Endothelial cell of umbilical vein (primary cell): ENCODE measurements around the gene MEI1. TPM values are rescaled to one million over a fixed set of nuclear protein-coding genes. Genes with fewer than 3 reads are reported as not detected.

Experiments used
- BruUV-seq: library from RNA; stranded (reverse); fragments of 400-500 nt; replicated peaks from 2 replicates; lab custom pipeline; 2021; lab: Mats Ljungman, UMichigan
- CTCF ChIA-PET: fragments of 300-600, 350-600 bp; sonication (Branson Sonifier 250); formaldehyde crosslinking; loops from one replicate; lab custom pipeline; 2021; ENCODE audit warnings: antibody characterized with exemption, inconsistent platforms; lab: Charles Lee
- POLR2A ChIA-PET: fragments of 300-600, 350-600 bp; sonication (Branson Sonifier 250); formaldehyde crosslinking; loops from one replicate; lab custom pipeline; 2021; ENCODE audit warnings: antibody characterized with exemption, inconsistent platforms; lab: Charles Lee
- DNase-seq: peaks from one replicate; pipeline ENCODE4 v3.0.0-alpha.2; 2011; ENCODE audit warnings: low read depth, low spot score
- FAIRE-seq: peaks from 2 replicates; lab custom pipeline; 2011; peaks lifted over from hg19 to GRCh38; lab: Jason Lieb, UNC
- H2AFZ ChIP-seq: 2 replicates; pipeline ENCODE4 v1.6.0; 2012; ENCODE audit warnings: low read depth, low read length, control low read depth, inconsistent platforms
- H3K27ac ChIP-seq: 2 replicates; pipeline ENCODE4 v1.5.1; 2011; ENCODE audit warnings: low read depth, mild to moderate bottlenecking, control low read depth, low read length, moderate library complexity; ENCODE audit not compliant: insufficient read depth
- H3K27me3 ChIP-seq, 2 experiments: 2 replicates each; pipeline versions ENCODE4 v1.6.0 to v1.6.1; 2011; ENCODE audit warnings: low read length in 2 of 2, mixed read lengths in 1 of 2; ENCODE audit not compliant: control insufficient read depth in 2 of 2, insufficient read depth in 2 of 2
- H3K36me3 ChIP-seq, 2 experiments: 2 replicates in 1 of 2; 3 replicates in 1 of 2; pipeline ENCODE4 v1.5.1; 2011; ENCODE audit warnings: low read length in 2 of 2, mild to moderate bottlenecking in 1 of 2, moderate library complexity in 1 of 2; ENCODE audit not compliant: control insufficient read depth in 2 of 2, insufficient read depth in 2 of 2; ENCODE audit errors: extremely low read depth in 1 of 2
- H3K4me1 ChIP-seq: 3 replicates; pipeline ENCODE4 v1.5.1; 2011; ENCODE audit warnings: mild to moderate bottlenecking, low read length; ENCODE audit not compliant: control insufficient read depth, insufficient read depth; ENCODE audit errors: extremely low read depth
- H3K4me2 ChIP-seq: 2 replicates; pipeline ENCODE4 v1.6.1; 2011; ENCODE audit warnings: low read length, control low read depth, mixed read lengths; ENCODE audit not compliant: insufficient read depth
- H3K4me3 ChIP-seq, 3 experiments: fragments of 200-600 bp in 1 of 3; sonication (generic), shearing (Covaris generic) in 1 of 3; replicated peaks in 1 of 3; 2 replicates each; pipeline ENCODE4 v1.5.1; 2011 to 2016; ENCODE audit warnings: control low read depth in 3 of 3, low read length in 3 of 3, mild to moderate bottlenecking in 2 of 3, inconsistent platforms in 1 of 3, low read depth in 1 of 3, moderate library complexity in 1 of 3; ENCODE audit not compliant: insufficient read depth in 1 of 3
- H3K79me2 ChIP-seq: 2 replicates; pipeline ENCODE4 v1.6.0; 2012; ENCODE audit warnings: low read length, inconsistent platforms; ENCODE audit not compliant: control insufficient read depth, insufficient read depth
- H3K9ac ChIP-seq: replicated peaks from 2 replicates; pipeline ENCODE3; 2011; ENCODE audit warnings: low read length, control low read depth; ENCODE audit not compliant: insufficient read depth; ENCODE audit errors: extremely low read depth
- H3K9me1 ChIP-seq: replicated peaks from 3 replicates; pipeline ENCODE4 v1.6.0; 2011; ENCODE audit warnings: mild to moderate bottlenecking, low read length; ENCODE audit not compliant: control insufficient read depth, insufficient read depth; ENCODE audit errors: extremely low read depth
- H3K9me3 ChIP-seq: replicated peaks from 2 replicates; pipeline ENCODE4 v1.5.1; 2012; ENCODE audit warnings: low read length, inconsistent platforms; ENCODE audit not compliant: control insufficient read depth, insufficient read depth
- H4K20me1 ChIP-seq: replicated peaks from 2 replicates; pipeline ENCODE3; 2011; ENCODE audit warnings: mild to moderate bottlenecking, low read length; ENCODE audit not compliant: control insufficient read depth, insufficient read depth; ENCODE audit errors: extremely low read depth
- CTCF ChIP-seq, 2 donors: IDR thresholded peaks; 1 replicate in 1 of 2; 2 replicates in 1 of 2; pipeline ENCODE4 v1.5.1; 2011; ENCODE audit warnings: low read length in 2 of 2, mild to moderate bottlenecking in 2 of 2, moderate library complexity in 2 of 2, control low read depth in 1 of 2, inconsistent platforms in 1 of 2, low read depth in 1 of 2; ENCODE audit not compliant: insufficient read depth in 1 of 2; ENCODE audit errors: extremely low read depth in 1 of 2
- EZH2 ChIP-seq: IDR thresholded peaks from 2 replicates; pipeline ENCODE4 v1.6.1; 2012; ENCODE audit warnings: borderline replicate concordance, low read depth, mild to moderate bottlenecking, moderate library complexity, low read length, inconsistent platforms; ENCODE audit not compliant: severe bottlenecking
- FOS ChIP-seq: IDR thresholded peaks from 2 replicates; pipeline ENCODE4 v1.6.1; 2011; ENCODE audit warnings: mild to moderate bottlenecking, low read length, moderate library complexity, borderline replicate concordance; ENCODE audit not compliant: insufficient read depth
- GATA2 ChIP-seq: IDR thresholded peaks from 2 replicates; pipeline ENCODE4 v1.7.0; 2011; ENCODE audit warnings: low read depth, mild to moderate bottlenecking, moderate library complexity, mixed read lengths, low read length; ENCODE audit not compliant: insufficient read length, insufficient read depth
- JUN ChIP-seq: IDR thresholded peaks from 2 replicates; pipeline ENCODE4 v1.6.1; 2011; ENCODE audit warnings: borderline replicate concordance, low read depth; ENCODE audit not compliant: insufficient read length, insufficient read depth
- MAX ChIP-seq: IDR thresholded peaks from 2 replicates; pipeline ENCODE4 v1.6.1; 2011; ENCODE audit not compliant: insufficient read depth, insufficient read length
- MYC ChIP-seq: IDR thresholded peaks from one replicate; pipeline ENCODE4 v1.6.1; 2011; ENCODE audit warnings: mild to moderate bottlenecking, low read depth, low read length
- POLR2A ChIP-seq: IDR thresholded peaks from 2 replicates; pipeline ENCODE4 v1.6.1; 2012; ENCODE audit warnings: low read depth, mild to moderate bottlenecking, control low read depth, low read length
- POLR2AphosphoS5 ChIP-seq: IDR thresholded peaks from 2 replicates; pipeline ENCODE4 v1.6.1; 2012; ENCODE audit warnings: low read depth, mild to moderate bottlenecking, control low read depth, low read length, moderate library complexity; ENCODE audit not compliant: insufficient read depth
- dilution Hi-C: fragments of 300-500 bp; cut with MboI; formaldehyde crosslinking; loops from one replicate; pipeline ENCODE4 v1.15.0; 2019; ENCODE audit warnings: low sequenced_read_pairs; ENCODE audit not compliant: extremely low pct_ligation_motif_present
- intact Hi-C: fragments of 100-400 bp; cut with micrococcal nuclease; formaldehyde crosslinking; loops from one replicate; pipeline ENCODE4 v1.10.0; 2022
- polyA plus RNA-seq, 4 experiments: library from polyadenylated mRNA; depleted of rRNA in 3 of 4; stranded (reverse) in 3 of 4; unstranded in 1 of 4; fragments of >200 nt; gene quantifications; 2 replicates each; pipeline versions ENCODE4 v1.2.1 to v1.2.3, GENCODE V29; 2011 to 2012; ENCODE audit warnings: missing spikeins in 1 of 4
- total RNA-seq: library from RNA; stranded (reverse); gene quantifications from 2 replicates; pipeline ENCODE4 v1.2.3, GENCODE V29; 2021

MEI1 gene
- total and polyA plus RNA-seq, 2 donors (not counting 3 experiments of a cell fraction or from before 2014, with no cell fraction given) = 1.5 to 1.9 TPM

- dilution Hi-C loops (no loop called here), intact Hi-C loops (no loop called here)
- H3K4me2 ChIP-seq = no peak overlapping the region
- H2AFZ ChIP-seq = no peak overlapping the region
- H3K79me2 ChIP-seq = no peaks in the 10 kb centered on the region
- no peaks in the 10 kb centered on the region for H3K36me3 ChIP-seq
- peaks cover 8% of the 10 kb centered on the region for H3K4me1 ChIP-seq
- no peaks in the 10 kb centered on the region for H3K27me3 ChIP-seq
- POLR2A ChIA-PET = interaction anchor here (0.6 kb wide), 1 partner anchor 14 kb away, joined by 3 read pairs; no protein-coding TSS in a partner anchor
- H4K20me1 ChIP-seq = no peaks in the 10 kb centered on the region
- H3K27ac ChIP-seq = no peak overlapping the region
- CTCF ChIA-PET = interaction anchor here (0.6 to 2.5 kb wide), 4 partner anchors 10 to 30 kb away, joined by 3 to 13 read pairs (median 3); no protein-coding TSS in a partner anchor
- TF ChIP-seq MAX = no peak
- TF ChIP-seq POLR2AphosphoS5 = no peak
- no peak for TF ChIP-seq FOS
- TF ChIP-seq MYC = no peak
- no peak for TF ChIP-seq EZH2
- no peak for TF ChIP-seq CTCF (IDR thresholded peaks at IDR 0.05; ENCODE audit: extremely low read depth in 1 of 2, insufficient read depth in 1 of 2, low read depth in 1 of 2, low read length in 2 of 2)
- TF ChIP-seq JUN = no peak
- no peak for TF ChIP-seq POLR2A
- TF ChIP-seq GATA2 = no peak
- H3K4me3 ChIP-seq = no peak overlapping the region
- FAIRE-seq = no peak
- no peak for DNase-seq
- H3K9me1 ChIP-seq = no peaks in the 10 kb centered on the region
- H3K9me3 ChIP-seq = no peaks in the 10 kb centered on the region
- no TSS peak for BruUV-seq
- H3K9ac ChIP-seq = no peak overlapping the region
Measured at GRCh38 chr22:41776381-41776780, 77.1 kb downstream of the MEI1 start.
